ENCODE measurements around the gene FAM107B.

- no peak for TF ChIP-seq CTCF (conservative IDR thresholded peaks at IDR 0.05; ENCODE audit: low read depth, low read length)
- TF ChIP-seq EZH2 (IDR thresholded peaks at IDR 0.05; ENCODE audit: borderline replicate concordance, low read depth, low read length, poor library complexity, severe bottlenecking), result no peak
Measured at GRCh38 chr10:14681802-14682201, 92.9 kb downstream of the FAM107B start.
